ENCODE results near the gene PRM3. TPM values are rescaled to one million over a fixed set of nuclear protein-coding genes. Genes with fewer than 3 reads are reported as not detected.

Gene PRM3
- total RNA-seq, 2 experiments from 2014 or later = not detected

DNA sequence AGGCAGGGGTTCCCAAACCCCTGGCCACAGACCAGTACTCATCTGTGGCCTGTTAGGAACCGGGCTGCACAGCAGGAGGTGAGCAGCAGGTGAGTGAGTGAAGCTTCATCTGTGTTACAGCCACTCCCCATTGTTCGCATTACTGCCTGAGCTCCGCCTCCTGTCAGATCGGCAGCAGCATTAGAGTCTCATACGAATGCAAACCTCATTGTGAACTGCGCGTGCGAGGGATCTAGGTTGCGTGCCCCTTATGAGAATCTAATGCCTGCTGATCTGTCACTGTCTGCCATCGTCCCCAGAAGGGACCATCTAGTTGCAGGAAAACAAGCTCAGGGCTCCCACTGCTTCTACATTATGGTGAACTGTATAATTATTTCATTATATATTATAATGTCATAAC, 46.7 kb upstream of the PRM3 start:
- TF ChIP-seq, protein P1, sequence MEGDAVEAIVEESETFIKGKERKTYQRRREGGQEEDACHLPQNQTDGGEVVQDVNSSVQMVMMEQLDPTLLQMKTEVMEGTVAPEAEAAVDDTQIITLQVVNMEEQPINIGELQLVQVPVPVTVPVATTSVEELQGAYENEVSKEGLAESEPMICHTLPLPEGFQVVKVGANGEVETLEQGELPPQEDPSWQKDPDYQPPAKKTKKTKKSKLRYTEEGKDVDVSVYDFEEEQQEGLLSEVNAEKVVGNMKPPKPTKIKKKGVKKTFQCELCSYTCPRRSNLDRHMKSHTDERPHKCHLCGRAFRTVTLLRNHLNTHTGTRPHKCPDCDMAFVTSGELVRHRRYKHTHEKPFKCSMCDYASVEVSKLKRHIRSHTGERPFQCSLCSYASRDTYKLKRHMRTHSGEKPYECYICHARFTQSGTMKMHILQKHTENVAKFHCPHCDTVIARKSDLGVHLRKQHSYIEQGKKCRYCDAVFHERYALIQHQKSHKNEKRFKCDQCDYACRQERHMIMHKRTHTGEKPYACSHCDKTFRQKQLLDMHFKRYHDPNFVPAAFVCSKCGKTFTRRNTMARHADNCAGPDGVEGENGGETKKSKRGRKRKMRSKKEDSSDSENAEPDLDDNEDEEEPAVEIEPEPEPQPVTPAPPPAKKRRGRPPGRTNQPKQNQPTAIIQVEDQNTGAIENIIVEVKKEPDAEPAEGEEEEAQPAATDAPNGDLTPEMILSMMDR (IDR thresholded peaks at IDR 0.05) = no peak
- Mint-ChIP-seq H3K9me3 (no peaks in the 10 kb centered on the region), H3K27ac (no peak overlapping the region), H3K4me3 (no peak overlapping the region), H3K36me3 (ENCODE audit: low read depth) (no peaks in the 10 kb centered on the region), H3K27me3 (no peaks in the 10 kb centered on the region), H3K4me1 (ENCODE audit: low read depth) (no peaks in the 10 kb centered on the region)
- Histone ChIP-seq H3K4me3 (ENCODE audit: low read length) (no peak overlapping the region), H3K4me1 (ENCODE audit: insufficient read depth, low read length) (no peaks in the 10 kb centered on the region), H3K36me3 (ENCODE audit: insufficient read depth, low read length) (no peaks in the 10 kb centered on the region), H3K27ac (ENCODE audit: low read depth in 1 of 2, low read length in 2 of 2) (no peak overlapping the region), H3K27me3 (ENCODE audit: control insufficient read depth in 1 of 2, insufficient read depth in 2 of 2, low read length in 2 of 2) (no peaks in the 10 kb centered on the region), H3K9me3 (ENCODE audit: control insufficient read depth in 1 of 2, insufficient read depth in 1 of 2, low read length in 2 of 2) (peaks cover 0 to 3% of the 10 kb centered on the region in 2 experiments)
- ATAC-seq (ENCODE audit: poor library complexity) = no peak
- CTCF ChIA-PET = no interaction called here
- DNase-seq = no peak
- POLR2A ChIA-PET = no interaction called here
- intact Hi-C loops (cut with DNase I, micrococcal nuclease) = no loop called here

DNA sequence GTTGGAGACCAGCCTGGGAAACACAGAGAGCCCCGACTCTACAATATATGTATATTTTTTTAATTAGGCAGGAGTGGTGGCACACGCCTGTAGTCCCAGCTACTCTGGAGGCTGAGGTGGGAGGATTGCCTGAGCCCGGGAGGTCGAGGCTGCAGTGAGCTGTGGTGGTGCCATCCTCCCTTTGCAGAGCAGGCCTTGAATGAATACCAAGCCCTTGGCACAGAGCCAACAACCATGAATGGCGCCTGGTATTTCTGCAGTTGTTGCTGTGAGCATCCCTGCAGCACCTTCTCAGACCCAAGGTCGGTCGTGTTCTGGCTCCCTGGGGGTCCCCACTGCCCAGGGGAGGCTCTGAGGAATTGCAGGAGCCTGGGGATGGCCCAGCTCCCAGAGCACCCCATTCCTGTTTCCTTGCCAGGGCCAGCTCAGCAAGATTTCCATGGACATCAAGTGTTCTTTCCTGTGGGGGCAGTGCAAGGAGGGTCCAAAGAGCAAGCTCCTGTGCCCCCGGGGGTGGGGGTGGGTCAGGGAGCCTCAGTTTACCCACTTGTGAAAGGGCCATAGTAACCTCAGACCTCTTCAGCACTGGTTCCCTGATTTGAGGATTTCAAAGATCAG, 46.2 kb upstream of the PRM3 start:
- POLR2A ChIA-PET = no interaction called here
- Mint-ChIP-seq H3K4me3 (no peak overlapping the region), H3K27me3 (no peaks in the 10 kb centered on the region)

DNA sequence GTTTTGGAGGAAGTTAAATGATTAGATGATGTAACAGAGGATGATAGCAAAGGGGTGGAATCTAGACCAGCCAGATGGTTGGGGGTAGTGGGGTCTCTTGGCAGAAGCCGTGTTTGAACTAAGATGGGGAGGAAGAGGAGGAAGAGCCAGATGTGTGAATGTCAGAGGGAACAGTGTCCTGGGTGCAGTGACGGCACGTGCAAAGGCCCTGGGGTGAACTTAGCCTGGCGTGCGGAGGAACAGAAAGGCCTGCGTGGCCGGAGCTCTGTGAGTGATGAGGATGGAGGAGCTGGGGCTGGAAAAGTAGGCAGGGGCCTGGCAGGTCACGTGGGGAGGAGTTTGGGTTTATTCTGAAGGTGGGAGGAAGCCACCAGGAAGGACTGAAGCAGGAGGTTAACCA, 45.4 kb upstream of the PRM3 start:
- no peak overlapping the region for H3K4me3 Mint-ChIP-seq
- H3K36me3 Mint-ChIP-seq (ENCODE audit: low read depth) = no peaks in the 10 kb centered on the region
- H3K27me3 Mint-ChIP-seq = no peaks in the 10 kb centered on the region
- Histone ChIP-seq H3K4me3 (ENCODE audit: low read length) (no peak overlapping the region), H3K36me3 (ENCODE audit: insufficient read depth, low read length) (no peaks in the 10 kb centered on the region), H3K4me1 (ENCODE audit: insufficient read depth, low read length) (no peaks in the 10 kb centered on the region), H3K27me3 (ENCODE audit: control insufficient read depth in 1 of 2, insufficient read depth in 2 of 2, low read length in 2 of 2) (no peaks in the 10 kb centered on the region), H3K9me3 (ENCODE audit: control insufficient read depth in 1 of 2, insufficient read depth in 1 of 2, low read length in 2 of 2) (peaks cover 0 to 3% of the 10 kb centered on the region in 2 experiments), H3K27ac (ENCODE audit: low read depth in 1 of 2, low read length in 2 of 2) (no peak overlapping the region)
- DNase-seq = no peak
- CTCF ChIA-PET = no interaction called here
- peaks cover 4% of the 10 kb centered on the region for H3K4me1 Mint-ChIP-seq (ENCODE audit: low read depth)
- TF ChIP-seq, protein P1 (IDR thresholded peaks at IDR 0.05) = no peak
- POLR2A ChIA-PET = interaction anchor here (0.6 kb wide), 1 partner anchor 63 kb away, joined by 3 read pairs; the partner anchor contains the start of gene SOCS1
- intact Hi-C loops (cut with DNase I, micrococcal nuclease) = no loop called here
- H3K9me3 Mint-ChIP-seq = no peaks in the 10 kb centered on the region
- ATAC-seq (ENCODE audit: poor library complexity) = no peak
- H3K27ac Mint-ChIP-seq = no peak overlapping the region

More for the DNA sequence above, 46.2 kb upstream of the PRM3 start:
- no peaks in the 10 kb centered on the region for H3K4me1 Mint-ChIP-seq (ENCODE audit: low read depth)
- ATAC-seq (ENCODE audit: poor library complexity) (no peak), DNase-seq (no peak)
- H3K36me3 Mint-ChIP-seq (ENCODE audit: low read depth) = no peaks in the 10 kb centered on the region
- no peaks in the 10 kb centered on the region for H3K36me3 ChIP-seq (ENCODE audit: insufficient read depth, low read length)
- intact Hi-C loops (cut with DNase I, micrococcal nuclease) = no loop called here
- no peak overlapping the region for H3K27ac Mint-ChIP-seq
- H3K9me3 ChIP-seq (ENCODE audit: control insufficient read depth in 1 of 2, insufficient read depth in 1 of 2, low read length in 2 of 2) = peaks cover 0 to 3% of the 10 kb centered on the region in 2 experiments
- CTCF ChIA-PET = no interaction called here
- H3K4me1 ChIP-seq (ENCODE audit: insufficient read depth, low read length) = no peaks in the 10 kb centered on the region
- TF ChIP-seq, protein P1 (IDR thresholded peaks at IDR 0.05) = no peak
- H3K4me3 ChIP-seq (ENCODE audit: low read length) = no peak overlapping the region
- H3K27ac ChIP-seq (ENCODE audit: low read depth in 1 of 2, low read length in 2 of 2) = no peak overlapping the region
- no peaks in the 10 kb centered on the region for H3K27me3 ChIP-seq (ENCODE audit: control insufficient read depth in 1 of 2, insufficient read depth in 2 of 2, low read length in 2 of 2)
- no peaks in the 10 kb centered on the region for H3K9me3 Mint-ChIP-seq

Measured in CD4-positive, alpha-beta T cell (primary cell).